ENCODE data around the gene ADAM8. TPM values are rescaled to one million over a fixed set of nuclear protein-coding genes. Genes with fewer than 3 reads are reported as not detected.
A peak's percentile ranks its signal among the peaks of the same experiment; 100 is the strongest.

ADAM8 gene
- total RNA-seq, 1 experiment from 2014 or later = 113 TPM

DNA sequence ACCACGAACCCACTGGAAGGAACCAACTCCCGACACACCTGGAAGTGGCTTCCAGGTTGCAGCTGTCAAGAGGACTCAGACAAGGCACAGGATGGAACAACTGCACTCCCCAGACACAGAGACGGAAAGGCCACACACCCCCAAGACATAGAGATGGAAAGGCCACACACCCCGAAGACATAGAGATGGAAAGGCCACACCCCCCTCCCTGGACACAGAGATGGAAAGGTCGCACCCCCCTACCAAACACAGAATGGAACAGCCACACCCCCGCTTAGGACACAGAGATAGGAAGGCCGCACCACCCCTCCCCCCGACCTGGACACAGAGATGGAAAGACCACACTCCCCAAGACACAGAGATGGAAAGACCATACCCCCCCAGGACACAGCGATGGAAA is 39.6 kb upstream of the ADAM8 start:
- no peaks in the 10 kb centered on the region for H4K20me1 ChIP-seq (ENCODE audit: low read length)
- CTCF ChIA-PET = no interaction called here
- H2AFZ ChIP-seq (ENCODE audit: low read length) = no peak overlapping the region
- no peak for ATAC-seq
- no peaks in the 10 kb centered on the region for H3K79me2 ChIP-seq (ENCODE audit: low read length)
- H3K9me2 ChIP-seq (replicated peaks; ENCODE audit: low read length) = no peaks in the 10 kb centered on the region
- DNase-seq = no peak
- no TSS peak for BruUV-seq (replicated peaks)
- H3K4me2 ChIP-seq (ENCODE audit: low read length) = no peak overlapping the region
- no peaks in the 10 kb centered on the region for H3F3A ChIP-seq (ENCODE audit: low read length, unreplicated experiment)
- H3K27ac ChIP-seq (ENCODE audit: low read length) = no peak overlapping the region
- TF ChIP-seq, protein P1, sequence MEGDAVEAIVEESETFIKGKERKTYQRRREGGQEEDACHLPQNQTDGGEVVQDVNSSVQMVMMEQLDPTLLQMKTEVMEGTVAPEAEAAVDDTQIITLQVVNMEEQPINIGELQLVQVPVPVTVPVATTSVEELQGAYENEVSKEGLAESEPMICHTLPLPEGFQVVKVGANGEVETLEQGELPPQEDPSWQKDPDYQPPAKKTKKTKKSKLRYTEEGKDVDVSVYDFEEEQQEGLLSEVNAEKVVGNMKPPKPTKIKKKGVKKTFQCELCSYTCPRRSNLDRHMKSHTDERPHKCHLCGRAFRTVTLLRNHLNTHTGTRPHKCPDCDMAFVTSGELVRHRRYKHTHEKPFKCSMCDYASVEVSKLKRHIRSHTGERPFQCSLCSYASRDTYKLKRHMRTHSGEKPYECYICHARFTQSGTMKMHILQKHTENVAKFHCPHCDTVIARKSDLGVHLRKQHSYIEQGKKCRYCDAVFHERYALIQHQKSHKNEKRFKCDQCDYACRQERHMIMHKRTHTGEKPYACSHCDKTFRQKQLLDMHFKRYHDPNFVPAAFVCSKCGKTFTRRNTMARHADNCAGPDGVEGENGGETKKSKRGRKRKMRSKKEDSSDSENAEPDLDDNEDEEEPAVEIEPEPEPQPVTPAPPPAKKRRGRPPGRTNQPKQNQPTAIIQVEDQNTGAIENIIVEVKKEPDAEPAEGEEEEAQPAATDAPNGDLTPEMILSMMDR (conservative IDR thresholded peaks at IDR 0.05; ENCODE audit: low read depth, low read length) = no peak
- TF ChIP-seq EZH2 (IDR thresholded peaks at IDR 0.05; ENCODE audit: low read length, unreplicated experiment) (no peak), EZH2phosphoT487 (IDR thresholded peaks at IDR 0.05; ENCODE audit: borderline replicate concordance, low read length) (no peak)
- H3K27me3 ChIP-seq (ENCODE audit: low read length) = no peaks in the 10 kb centered on the region
- no peaks in the 10 kb centered on the region for H3K4me1 ChIP-seq (ENCODE audit: insufficient read depth, low read length)
- H3K36me3 ChIP-seq (ENCODE audit: low read depth, low read length) = peaks cover 3% of the 10 kb centered on the region; the same call in 1 of the 2 replicates
- H3K4me3 ChIP-seq (ENCODE audit: low read length) = no peak overlapping the region
- no peaks in the 10 kb centered on the region for H3K9me3 ChIP-seq (ENCODE audit: low read length)
- intact Hi-C loops (cut with micrococcal nuclease) = no loop called here
- H3K9ac ChIP-seq (ENCODE audit: low read length) = no peak overlapping the region
- POLR2A ChIA-PET (ENCODE audit: unreplicated experiment) = no interaction called here

DNA sequence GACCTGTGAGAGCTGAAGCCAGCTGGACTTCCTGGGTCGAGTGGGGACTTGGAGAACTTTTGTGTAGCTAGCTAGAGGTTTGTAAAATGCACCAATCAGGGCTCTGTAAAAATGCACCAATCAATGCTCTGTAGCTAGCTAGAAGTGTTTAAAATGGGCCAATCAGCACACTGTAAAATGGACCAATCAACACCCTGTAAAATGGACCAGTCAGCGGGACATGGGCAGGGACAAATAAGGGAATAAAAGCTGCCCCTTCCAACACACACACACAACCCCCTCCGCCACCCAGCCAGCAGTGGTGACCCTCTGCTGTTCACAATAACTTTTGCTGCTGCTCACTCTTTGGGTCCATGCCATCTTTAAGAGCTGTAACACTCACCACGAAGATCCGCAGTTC is 39.2 kb upstream of the ADAM8 start:
- Histone ChIP-seq H3F3A (ENCODE audit: low read length, unreplicated experiment) (no peaks in the 10 kb centered on the region), H3K27me3 (ENCODE audit: low read length) (no peaks in the 10 kb centered on the region), H3K27ac (ENCODE audit: low read length) (no peak overlapping the region), H3K4me3 (ENCODE audit: low read length) (no peak overlapping the region), H2AFZ (ENCODE audit: low read length) (no peak overlapping the region), H4K20me1 (ENCODE audit: low read length) (no peaks in the 10 kb centered on the region), H3K79me2 (ENCODE audit: low read length) (0 out of 2 replicates have a peak, but pooled peaks cover under 1% of the 10 kb centered on the region), H3K4me2 (ENCODE audit: low read length) (no peak overlapping the region), H3K9ac (ENCODE audit: low read length) (no peak overlapping the region), H3K9me3 (ENCODE audit: low read length) (no peaks in the 10 kb centered on the region), H3K9me2 (replicated peaks; ENCODE audit: low read length) (no peaks in the 10 kb centered on the region), H3K4me1 (ENCODE audit: insufficient read depth, low read length) (no peaks in the 10 kb centered on the region), H3K36me3 (ENCODE audit: low read depth, low read length) (peaks cover 4% of the 10 kb centered on the region; the same call in 1 of the 2 replicates)
- CTCF ChIA-PET = no interaction called here
- TF ChIP-seq, protein P1 (conservative IDR thresholded peaks at IDR 0.05; ENCODE audit: low read depth, low read length) = no peak
- TF ChIP-seq EZH2 (IDR thresholded peaks at IDR 0.05; ENCODE audit: low read length, unreplicated experiment) (no peak), EZH2phosphoT487 (IDR thresholded peaks at IDR 0.05; ENCODE audit: borderline replicate concordance, low read length) (no peak)
- BruUV-seq (replicated peaks) = no TSS peak
- POLR2A ChIA-PET (ENCODE audit: unreplicated experiment) = no interaction called here
- ATAC-seq (no peak), DNase-seq (peak; percentile 30)
- intact Hi-C loops (cut with micrococcal nuclease) = no loop called here

GRCh38 chr10:133314911-133315310 is 38.2 kb upstream of the ADAM8 start:
- Histone ChIP-seq H3K9me2 (replicated peaks; ENCODE audit: low read length) (no peaks in the 10 kb centered on the region), H3K4me2 (ENCODE audit: low read length) (no peak overlapping the region), H3K4me3 (ENCODE audit: low read length) (no peak overlapping the region), H3K9ac (ENCODE audit: low read length) (no peak overlapping the region), H3K9me3 (ENCODE audit: low read length) (no peaks in the 10 kb centered on the region), H3K27ac (ENCODE audit: low read length) (no peak overlapping the region), H2AFZ (ENCODE audit: low read length) (no peak overlapping the region), H3K4me1 (ENCODE audit: insufficient read depth, low read length) (peaks cover 5% of the 10 kb centered on the region), H4K20me1 (ENCODE audit: low read length) (no peaks in the 10 kb centered on the region), H3K79me2 (ENCODE audit: low read length) (peaks cover 10% of the 10 kb centered on the region), H3K27me3 (ENCODE audit: low read length) (no peaks in the 10 kb centered on the region), H3F3A (ENCODE audit: low read length, unreplicated experiment) (no peaks in the 10 kb centered on the region), H3K36me3 (ENCODE audit: low read depth, low read length) (peaks cover 4% of the 10 kb centered on the region; the same call in 1 of the 2 replicates)
- CTCF ChIA-PET = no interaction called here
- no peak for TF ChIP-seq EZH2phosphoT487 (IDR thresholded peaks at IDR 0.05; ENCODE audit: borderline replicate concordance, low read length)
- no peak for TF ChIP-seq EZH2 (IDR thresholded peaks at IDR 0.05; ENCODE audit: low read length, unreplicated experiment)
- TF ChIP-seq, protein P1 (conservative IDR thresholded peaks at IDR 0.05; ENCODE audit: low read depth, low read length) = no peak
- DNase-seq (no peak), ATAC-seq (no peak)
- intact Hi-C loops (cut with micrococcal nuclease) = no loop called here
- no TSS peak for BruUV-seq (replicated peaks)
- POLR2A ChIA-PET (ENCODE audit: unreplicated experiment) = no interaction called here

Data from PC-3 (cell line).